Measurements from ENCODE around the gene TMEM108.

The TMEM108 gene

DNA sequence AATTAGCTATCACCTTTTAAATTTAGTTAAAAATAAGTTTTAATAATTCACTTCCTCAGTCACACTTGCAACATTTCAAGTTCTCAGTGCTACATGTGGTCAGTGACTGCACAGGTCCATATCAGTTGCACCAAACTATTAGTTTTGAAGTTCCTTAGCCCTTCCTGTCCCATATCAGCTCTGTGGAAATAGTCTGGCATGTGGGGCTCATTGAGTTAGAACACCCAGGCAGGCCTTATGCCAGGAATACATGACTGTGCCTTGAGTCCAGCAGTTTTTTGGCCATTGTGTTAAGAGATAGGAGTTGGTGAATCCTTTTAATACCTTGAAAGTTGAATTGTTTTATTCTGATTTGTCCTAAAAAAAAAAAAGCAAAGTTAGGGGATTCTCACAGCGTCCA, 207.9 kb downstream of the TMEM108 start:
- FAIRE-seq (no peak), DNase-seq (ENCODE audit: insufficient read length) (no peak)
- TF ChIP-seq POLR2A (IDR thresholded peaks at IDR 0.05; ENCODE audit: low read depth, low read length) (no peak), POLR2AphosphoS5 (IDR thresholded peaks at IDR 0.05; ENCODE audit: low read depth, low read length) (no peak), TAF1 (IDR thresholded peaks at IDR 0.05; ENCODE audit: borderline replicate concordance, low read depth, low read length) (no peak)

DNA sequence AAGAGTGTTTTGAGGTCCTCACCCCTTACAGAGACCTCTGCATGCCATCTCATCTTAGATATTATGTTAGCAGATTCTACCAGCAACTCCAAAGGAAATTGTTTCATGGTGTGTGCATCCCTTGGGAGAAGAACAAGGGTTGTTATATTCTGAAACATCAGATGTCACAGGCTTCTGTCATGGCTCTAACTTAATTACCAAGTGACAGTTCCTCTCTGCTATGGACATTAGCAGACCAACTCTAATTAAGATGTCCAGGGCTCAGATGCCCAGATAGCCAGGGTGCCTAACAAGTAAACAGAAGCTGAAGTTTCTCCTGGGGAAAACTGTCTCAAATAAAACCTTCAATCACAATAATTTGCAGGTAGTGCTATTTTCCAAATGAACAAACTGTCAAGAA, 208.6 kb downstream of the TMEM108 start:
- TF ChIP-seq TAF1 (IDR thresholded peaks at IDR 0.05; ENCODE audit: borderline replicate concordance, low read depth, low read length), result no peak
- no peak for TF ChIP-seq POLR2AphosphoS5 (IDR thresholded peaks at IDR 0.05; ENCODE audit: low read depth, low read length)
- no peak for TF ChIP-seq POLR2A (IDR thresholded peaks at IDR 0.05; ENCODE audit: low read depth, low read length)
- DNase-seq (ENCODE audit: insufficient read length), result no peak
- FAIRE-seq, result no peak

DNA sequence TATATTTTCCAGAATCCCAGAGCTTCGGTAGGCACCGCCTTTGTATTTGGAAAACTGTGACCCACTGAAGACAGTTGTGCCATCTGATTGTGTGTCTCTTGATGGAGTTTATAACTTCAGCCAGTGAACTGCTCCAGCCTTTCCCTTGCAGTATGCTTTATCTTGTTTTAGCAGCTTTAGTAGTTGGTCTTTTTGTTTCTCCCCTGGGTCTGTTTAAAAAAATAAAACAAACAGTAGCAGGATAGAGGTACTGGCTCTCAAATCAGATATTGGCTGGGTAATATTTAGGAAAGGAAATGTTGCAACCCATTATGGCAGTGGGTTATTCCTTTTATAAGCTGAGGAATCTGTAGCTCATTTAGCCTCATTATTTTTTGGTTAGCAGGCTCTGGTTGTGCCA, 210.2 kb downstream of the TMEM108 start:
- no peak for TF ChIP-seq POLR2A (IDR thresholded peaks at IDR 0.05; ENCODE audit: low read depth, low read length)
- TF ChIP-seq POLR2AphosphoS5 (IDR thresholded peaks at IDR 0.05; ENCODE audit: low read depth, low read length), result no peak
- no peak for TF ChIP-seq TAF1 (IDR thresholded peaks at IDR 0.05; ENCODE audit: borderline replicate concordance, low read depth, low read length)
- FAIRE-seq, result no peak
- no peak for DNase-seq (ENCODE audit: insufficient read length)

DNA sequence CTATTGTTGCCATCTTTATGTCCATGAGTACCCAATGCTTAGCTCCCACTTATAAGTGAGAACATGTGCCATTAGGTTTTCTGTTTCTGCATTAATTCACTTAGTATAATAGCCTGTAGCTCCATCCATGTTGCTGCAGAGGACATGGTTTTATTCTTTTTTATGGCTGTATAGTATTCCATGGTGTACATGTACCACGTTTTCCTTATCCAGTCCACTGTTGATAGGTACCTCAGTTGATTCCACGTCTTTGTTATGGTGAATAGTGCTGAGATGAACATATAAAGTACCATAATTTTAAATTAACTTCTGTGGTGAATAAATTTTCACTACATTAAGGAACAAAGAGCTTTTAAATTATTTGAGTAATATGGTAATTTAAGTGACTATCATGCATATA, 211.3 kb downstream of the TMEM108 start:
- TF ChIP-seq POLR2AphosphoS5 (IDR thresholded peaks at IDR 0.05; ENCODE audit: low read depth, low read length) (no peak), POLR2A (IDR thresholded peaks at IDR 0.05; ENCODE audit: low read depth, low read length) (no peak), TAF1 (IDR thresholded peaks at IDR 0.05; ENCODE audit: borderline replicate concordance, low read depth, low read length) (no peak)
- DNase-seq (ENCODE audit: insufficient read length) (no peak), FAIRE-seq (no peak)

DNA sequence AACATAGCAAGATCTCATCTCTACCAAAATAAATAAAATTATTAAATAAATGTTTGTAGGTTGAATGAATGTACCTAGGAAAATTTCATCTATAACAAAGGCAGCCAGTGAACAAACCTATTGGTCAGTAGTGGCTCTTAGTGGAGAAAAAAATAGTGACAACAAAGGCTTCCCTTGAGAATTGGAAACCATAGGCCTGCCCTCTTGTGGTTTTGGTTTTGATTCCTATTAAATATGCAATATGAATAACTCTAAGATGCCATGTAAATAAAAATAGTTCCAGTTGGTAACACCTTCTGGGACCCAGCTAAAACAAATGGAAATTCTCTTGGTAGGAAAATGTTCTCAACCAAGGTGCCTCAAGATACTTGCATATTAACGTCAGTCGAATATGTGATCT, 216.0 kb downstream of the TMEM108 start:
- DNase-seq (ENCODE audit: insufficient read length) (no peak), FAIRE-seq (no peak)
- TF ChIP-seq POLR2A (IDR thresholded peaks at IDR 0.05; ENCODE audit: low read depth, low read length) (no peak), TAF1 (IDR thresholded peaks at IDR 0.05; ENCODE audit: borderline replicate concordance, low read depth, low read length) (no peak), POLR2AphosphoS5 (IDR thresholded peaks at IDR 0.05; ENCODE audit: low read depth, low read length) (no peak)

DNA sequence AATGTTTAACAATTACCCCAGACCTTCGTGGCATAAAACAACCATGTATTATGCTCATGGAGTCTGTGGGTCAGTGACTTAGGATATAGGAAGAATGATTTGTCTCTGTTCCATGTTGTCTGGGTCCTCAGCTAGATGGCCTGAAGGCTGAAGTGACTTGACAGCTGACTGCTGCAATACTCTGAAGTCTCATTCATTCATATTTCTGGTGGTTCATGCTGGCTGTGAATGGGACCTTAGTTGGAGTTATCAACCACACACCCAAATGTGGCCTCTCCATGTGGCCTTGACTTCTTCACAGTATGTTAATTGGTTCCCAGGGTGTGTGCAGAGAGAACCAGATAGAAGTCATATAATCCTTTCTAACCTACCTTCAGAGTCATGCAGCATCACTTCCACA, 216.5 kb downstream of the TMEM108 start:
- TF ChIP-seq POLR2A (IDR thresholded peaks at IDR 0.05; ENCODE audit: low read depth, low read length), result no peak
- no peak for TF ChIP-seq TAF1 (IDR thresholded peaks at IDR 0.05; ENCODE audit: borderline replicate concordance, low read depth, low read length)
- TF ChIP-seq POLR2AphosphoS5 (IDR thresholded peaks at IDR 0.05; ENCODE audit: low read depth, low read length), result no peak
- FAIRE-seq (no peak), DNase-seq (ENCODE audit: insufficient read length) (no peak)

DNA sequence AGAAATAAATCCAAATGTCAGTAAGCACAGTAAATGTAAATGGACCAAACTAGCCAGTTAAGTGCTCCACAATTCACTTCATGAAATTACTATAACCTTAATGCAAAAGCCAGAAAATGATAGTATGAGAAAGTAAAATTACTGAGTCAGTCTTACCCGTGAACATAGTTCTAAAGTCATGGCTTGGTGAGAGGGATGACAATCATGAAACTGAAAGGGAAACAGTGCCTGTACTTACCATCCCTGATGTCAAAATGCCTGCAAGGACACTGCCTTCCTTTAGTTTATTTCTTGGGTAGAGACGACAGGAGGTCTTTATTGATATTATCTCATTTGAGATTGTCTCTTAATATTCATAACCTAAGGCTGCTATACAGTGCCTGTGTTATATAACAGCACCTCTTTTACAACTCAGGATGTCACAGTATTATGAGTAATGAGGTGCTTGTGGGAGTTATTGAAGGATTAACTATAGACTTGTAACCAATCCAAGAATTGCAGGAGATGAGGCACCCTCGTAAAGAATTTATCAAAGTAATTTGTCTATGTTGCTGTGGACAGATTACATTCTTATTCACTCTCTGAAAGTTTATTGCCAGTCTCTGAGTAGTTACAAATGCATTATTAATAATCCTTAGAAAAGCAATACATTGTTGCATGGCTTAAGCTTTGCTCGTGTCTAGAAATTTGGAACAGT, 218.7 kb downstream of the TMEM108 start:
- DNase-seq (ENCODE audit: insufficient read length), result no peak
- FAIRE-seq, result peak; percentile 40
- no peak for TF ChIP-seq TAF1 (IDR thresholded peaks at IDR 0.05; ENCODE audit: borderline replicate concordance, low read depth, low read length)
- no peak for TF ChIP-seq POLR2A (IDR thresholded peaks at IDR 0.05; ENCODE audit: low read depth, low read length)
- TF ChIP-seq POLR2AphosphoS5 (IDR thresholded peaks at IDR 0.05; ENCODE audit: low read depth, low read length), result no peak

DNA sequence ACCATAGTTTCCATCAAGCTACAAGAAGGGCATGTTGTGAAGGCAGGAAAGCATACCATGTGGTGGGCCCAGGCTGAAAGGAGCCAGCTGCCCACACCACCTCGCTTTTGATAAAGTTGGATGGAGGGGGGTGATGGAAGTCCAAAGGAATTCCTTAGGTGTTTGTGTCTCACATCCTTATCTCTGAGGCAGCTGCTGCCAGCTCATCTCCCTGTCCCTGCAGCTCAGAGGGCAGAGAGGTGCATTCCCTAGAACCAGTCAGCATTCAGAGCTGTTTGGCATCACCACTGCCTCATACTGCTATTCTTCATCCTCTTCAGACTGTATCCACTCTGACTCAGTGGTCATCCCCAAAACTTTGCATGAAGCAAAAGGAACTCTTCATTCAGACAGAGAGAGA, 220.2 kb downstream of the TMEM108 start:
- DNase-seq (ENCODE audit: insufficient read length), result no peak
- no peak for FAIRE-seq
- TF ChIP-seq TAF1 (IDR thresholded peaks at IDR 0.05; ENCODE audit: borderline replicate concordance, low read depth, low read length) (no peak), POLR2AphosphoS5 (IDR thresholded peaks at IDR 0.05; ENCODE audit: low read depth, low read length) (no peak), POLR2A (IDR thresholded peaks at IDR 0.05; ENCODE audit: low read depth, low read length) (no peak)

DNA sequence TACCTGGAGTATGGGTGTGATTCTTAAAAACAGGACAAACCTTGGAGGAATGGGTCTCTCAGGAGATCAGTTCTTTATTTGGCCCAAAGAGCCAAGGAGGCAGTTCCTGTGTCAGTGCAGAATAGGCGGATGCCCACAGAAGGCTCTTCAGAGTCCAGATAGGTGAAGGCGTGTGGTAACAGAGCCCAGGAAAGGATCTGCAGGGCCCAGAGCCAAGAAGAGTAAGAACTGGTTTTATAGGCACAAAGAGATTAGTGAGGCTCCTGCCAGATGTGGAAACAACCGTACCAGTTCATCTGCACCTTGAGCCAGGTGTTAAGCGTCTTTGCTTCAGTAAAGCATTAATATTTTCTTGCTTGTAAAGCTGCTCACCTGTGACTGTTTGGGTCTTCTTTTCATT, 221.6 kb downstream of the TMEM108 start:
- FAIRE-seq (no peak), DNase-seq (ENCODE audit: insufficient read length) (no peak)
- TF ChIP-seq POLR2A (IDR thresholded peaks at IDR 0.05; ENCODE audit: low read depth, low read length) (no peak), POLR2AphosphoS5 (IDR thresholded peaks at IDR 0.05; ENCODE audit: low read depth, low read length) (no peak), TAF1 (IDR thresholded peaks at IDR 0.05; ENCODE audit: borderline replicate concordance, low read depth, low read length) (no peak)

DNA sequence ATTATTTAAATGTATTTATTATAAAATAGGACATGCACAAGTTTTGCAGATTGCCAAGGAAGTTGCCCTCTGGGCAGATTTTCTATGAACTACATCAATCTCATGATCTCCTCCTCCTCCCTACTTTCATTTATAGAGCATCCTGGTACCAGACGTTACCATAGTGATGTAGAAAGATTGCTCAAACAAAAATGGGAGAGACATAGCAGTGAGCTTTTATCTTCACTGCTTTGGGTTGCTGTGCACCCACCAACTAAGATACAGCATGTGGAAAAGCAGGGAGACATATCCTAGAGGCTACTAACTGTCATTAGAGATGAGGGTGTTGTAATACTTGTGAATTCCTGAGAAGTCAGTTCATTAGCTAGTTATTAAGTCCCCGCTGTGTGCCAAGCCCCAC, 224.1 kb downstream of the TMEM108 start:
- DNase-seq (ENCODE audit: insufficient read length) (no peak), FAIRE-seq (no peak)

DNA sequence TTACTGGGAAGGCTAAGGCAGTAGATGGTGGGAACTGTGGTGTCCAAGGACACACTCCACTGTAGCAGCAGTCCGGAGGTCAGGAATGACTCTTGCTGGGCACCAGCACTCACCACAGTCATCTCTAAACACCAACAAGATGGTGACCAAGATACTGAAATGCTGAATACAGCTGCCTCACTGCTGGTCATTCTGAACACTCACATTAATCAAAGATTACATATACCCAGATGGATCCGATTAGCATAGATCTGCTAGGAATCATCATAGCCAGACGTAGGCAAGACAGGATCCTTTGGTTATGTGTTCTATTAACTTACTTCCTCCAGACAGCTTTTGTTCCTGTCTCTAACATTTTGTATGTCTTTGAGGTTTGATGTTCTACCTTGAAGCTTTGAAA, 226.7 kb downstream of the TMEM108 start:
- DNase-seq (ENCODE audit: insufficient read length), result no peak
- no peak for TF ChIP-seq TAF1 (IDR thresholded peaks at IDR 0.05; ENCODE audit: borderline replicate concordance, low read depth, low read length)
- TF ChIP-seq POLR2AphosphoS5 (IDR thresholded peaks at IDR 0.05; ENCODE audit: low read depth, low read length), result no peak
- no peak for TF ChIP-seq POLR2A (IDR thresholded peaks at IDR 0.05; ENCODE audit: low read depth, low read length)
- FAIRE-seq, result no peak

More for the DNA sequence above, 224.1 kb downstream of the TMEM108 start:
- TF ChIP-seq TAF1 (IDR thresholded peaks at IDR 0.05; ENCODE audit: borderline replicate concordance, low read depth, low read length) (no peak), POLR2AphosphoS5 (IDR thresholded peaks at IDR 0.05; ENCODE audit: low read depth, low read length) (no peak), POLR2A (IDR thresholded peaks at IDR 0.05; ENCODE audit: low read depth, low read length) (no peak)

DNA sequence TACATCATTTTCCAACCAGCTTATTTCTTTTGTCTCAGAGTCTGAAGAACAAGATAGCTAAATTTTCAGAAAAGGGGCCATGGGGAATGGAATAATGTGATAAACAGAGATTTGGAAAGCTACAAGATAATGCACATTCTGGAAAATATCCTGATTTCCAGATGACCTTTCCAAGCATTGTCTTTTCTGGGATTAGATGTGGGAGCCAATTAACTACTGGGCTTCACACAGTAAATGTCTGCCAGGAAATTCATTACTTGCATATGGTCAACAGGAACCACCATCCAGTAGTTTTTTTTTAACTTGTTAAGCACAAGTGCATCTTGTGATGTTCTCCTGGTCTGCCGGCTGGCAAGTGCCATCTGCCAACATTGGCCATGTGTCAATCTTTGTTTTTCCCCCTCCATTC, 230.5 kb downstream of the TMEM108 start:
- DNase-seq (ENCODE audit: insufficient read length) (no peak), FAIRE-seq (no peak)
- no peak for TF ChIP-seq POLR2A (IDR thresholded peaks at IDR 0.05; ENCODE audit: low read depth, low read length)
- TF ChIP-seq TAF1 (IDR thresholded peaks at IDR 0.05; ENCODE audit: borderline replicate concordance, low read depth, low read length), result no peak
- TF ChIP-seq POLR2AphosphoS5 (IDR thresholded peaks at IDR 0.05; ENCODE audit: low read depth, low read length), result no peak
